Measurements from ENCODE around the gene KCNJ8.

Gene KCNJ8

DNA sequence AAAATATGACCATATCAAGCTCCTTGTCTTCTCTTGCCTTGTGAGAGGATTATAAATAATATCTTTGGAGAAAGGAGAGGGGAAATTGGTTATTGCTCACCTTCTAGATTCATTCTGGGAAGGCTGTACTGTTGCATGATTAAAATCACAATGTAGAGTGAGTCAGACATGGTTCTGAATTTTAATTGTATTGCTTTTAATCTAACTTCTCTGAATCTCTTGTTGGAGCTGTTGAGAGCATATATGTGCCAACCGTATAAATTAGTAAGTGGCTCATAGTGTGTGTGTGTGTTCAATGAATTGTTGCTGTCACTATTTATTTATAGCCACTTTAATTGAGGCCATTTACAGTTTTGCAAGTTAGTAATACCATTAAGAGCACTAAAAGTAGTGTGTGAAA, 56.1 kb downstream of the KCNJ8 start:
- no peak for DNase-seq (ENCODE audit: low read depth)
- no peak overlapping the region for H3K4me3 ChIP-seq (ENCODE audit: low read depth, low read length)
- TF ChIP-seq, protein P1, sequence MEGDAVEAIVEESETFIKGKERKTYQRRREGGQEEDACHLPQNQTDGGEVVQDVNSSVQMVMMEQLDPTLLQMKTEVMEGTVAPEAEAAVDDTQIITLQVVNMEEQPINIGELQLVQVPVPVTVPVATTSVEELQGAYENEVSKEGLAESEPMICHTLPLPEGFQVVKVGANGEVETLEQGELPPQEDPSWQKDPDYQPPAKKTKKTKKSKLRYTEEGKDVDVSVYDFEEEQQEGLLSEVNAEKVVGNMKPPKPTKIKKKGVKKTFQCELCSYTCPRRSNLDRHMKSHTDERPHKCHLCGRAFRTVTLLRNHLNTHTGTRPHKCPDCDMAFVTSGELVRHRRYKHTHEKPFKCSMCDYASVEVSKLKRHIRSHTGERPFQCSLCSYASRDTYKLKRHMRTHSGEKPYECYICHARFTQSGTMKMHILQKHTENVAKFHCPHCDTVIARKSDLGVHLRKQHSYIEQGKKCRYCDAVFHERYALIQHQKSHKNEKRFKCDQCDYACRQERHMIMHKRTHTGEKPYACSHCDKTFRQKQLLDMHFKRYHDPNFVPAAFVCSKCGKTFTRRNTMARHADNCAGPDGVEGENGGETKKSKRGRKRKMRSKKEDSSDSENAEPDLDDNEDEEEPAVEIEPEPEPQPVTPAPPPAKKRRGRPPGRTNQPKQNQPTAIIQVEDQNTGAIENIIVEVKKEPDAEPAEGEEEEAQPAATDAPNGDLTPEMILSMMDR (IDR thresholded peaks at IDR 0.05; ENCODE audit: low read depth, low read length, missing control alignments): no peak

DNA sequence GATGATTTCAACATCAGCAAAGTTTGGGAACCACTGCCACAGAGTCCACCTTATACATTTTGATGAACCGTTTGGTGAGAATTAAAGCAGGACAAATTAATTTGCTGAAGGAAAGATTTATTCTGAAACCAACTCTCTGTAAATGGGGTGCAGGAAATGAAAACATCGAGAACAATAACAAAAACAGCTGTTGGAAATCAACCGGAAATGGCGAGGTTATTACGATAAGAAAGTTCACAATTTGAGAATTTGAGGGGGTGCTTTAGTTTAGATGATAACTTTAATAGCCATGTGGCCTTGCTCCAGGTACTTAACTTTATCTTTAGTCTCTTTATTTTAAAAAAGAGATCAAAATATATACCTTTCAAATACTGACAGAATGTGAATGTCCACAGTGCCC, 56.7 kb downstream of the KCNJ8 start:
- DNase-seq (ENCODE audit: low read depth): no peak
- TF ChIP-seq, protein P1 (IDR thresholded peaks at IDR 0.05; ENCODE audit: low read depth, low read length, missing control alignments): no peak
- no peak overlapping the region for H3K4me3 ChIP-seq (ENCODE audit: low read depth, low read length)

DNA sequence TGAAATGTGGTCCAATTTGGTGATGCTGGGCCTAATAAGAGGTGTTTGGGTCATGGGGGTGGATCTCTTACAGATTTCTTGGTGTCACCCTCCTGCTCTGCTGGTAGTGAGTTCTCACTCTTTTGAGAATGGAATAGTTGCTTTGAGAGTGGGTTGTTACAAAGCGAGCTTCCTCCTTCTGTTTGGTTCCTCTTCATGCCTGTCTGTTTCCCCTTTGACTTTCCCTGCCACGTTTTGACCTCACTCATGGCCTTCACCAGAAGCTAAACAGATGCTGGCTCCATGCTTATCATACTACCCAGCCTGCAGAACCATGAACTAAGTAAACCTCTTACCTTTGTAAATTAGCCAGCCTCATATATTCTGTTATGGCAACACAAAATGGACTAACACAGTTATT, 59.1 kb downstream of the KCNJ8 start:
- TF ChIP-seq, protein P1 (IDR thresholded peaks at IDR 0.05; ENCODE audit: low read depth, low read length, missing control alignments): no peak
- H3K4me3 ChIP-seq (ENCODE audit: low read depth, low read length): no peak overlapping the region
- no peak for DNase-seq (ENCODE audit: low read depth)
